ENCODE results near the gene NKAIN2. TPM values are rescaled to one million over a fixed set of nuclear protein-coding genes. Genes with fewer than 3 reads are reported as not detected.

NKAIN2 gene
- total and polyA plus RNA-seq, 9 of the 15 experiments (the other 6 are each of a cell fraction or from before 2014, with no cell fraction given), result not detected

DNA sequence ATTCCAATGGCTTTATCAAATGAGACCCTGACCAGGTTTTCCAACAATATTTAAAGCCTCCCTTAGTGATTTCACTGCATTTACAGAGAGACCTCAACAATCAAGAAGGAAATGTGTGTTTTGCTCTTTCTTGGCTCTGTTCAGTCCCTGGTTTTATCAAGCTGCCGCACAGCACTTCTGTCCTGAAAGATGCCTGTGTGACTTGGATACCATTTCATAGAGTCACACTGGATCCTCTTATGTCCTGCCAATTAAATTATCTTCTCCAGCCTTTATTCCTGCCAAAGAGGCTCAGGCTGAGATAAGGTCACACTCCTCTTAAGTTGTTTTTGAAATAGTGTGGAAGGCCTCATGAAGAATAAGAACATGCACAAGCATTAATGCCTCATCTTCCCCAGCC, 961.6 kb downstream of the NKAIN2 start:
- Histone ChIP-seq H3K4me1 (replicated peaks in 1 of 2; ENCODE audit: control insufficient read depth in 2 of 2, insufficient read depth in 2 of 2, low read length in 2 of 2) (no peaks in the 10 kb centered on the region), H3K79me2 (ENCODE audit: control insufficient read depth, insufficient read depth, low read length) (no peaks in the 10 kb centered on the region), H2AFZ (ENCODE audit: low read depth, low read length) (no peak overlapping the region), H3K27me3 (ENCODE audit: control insufficient read depth in 2 of 2, insufficient read depth in 2 of 2, low read length in 2 of 2) (no peaks in the 10 kb centered on the region), H3K4me2 (ENCODE audit: insufficient read depth, low read length) (no peak overlapping the region), H4K20me1 (replicated peaks; ENCODE audit: control insufficient read depth, insufficient read depth, low read length) (no peaks in the 10 kb centered on the region), H3K9me1 (ENCODE audit: control insufficient read depth, insufficient read depth, low read length) (no peaks in the 10 kb centered on the region), H3K9me3 (replicated peaks; ENCODE audit: control insufficient read depth, insufficient read depth, low read depth, low read length) (no peaks in the 10 kb centered on the region), H3K36me3 (ENCODE audit: control insufficient read depth, insufficient read depth, low read length) (no peaks in the 10 kb centered on the region), H3K9ac (ENCODE audit: insufficient read depth in 1 of 2, low read depth in 2 of 2, low read length in 2 of 2) (no peak overlapping the region), H3K4me3 (no peak overlapping the region), H3K27ac (ENCODE audit: extremely low read depth, low read depth, low read length) (no peak overlapping the region)
- TF ChIP-seq MECOM (CRISPR knock-in tag; IDR thresholded peaks at IDR 0.05) (no peak), ETS2 (tag; IDR thresholded peaks at IDR 0.05; ENCODE audit: borderline replicate concordance, poor library complexity, severe bottlenecking) (no peak), CBFA2T3 (IDR thresholded peaks at IDR 0.05) (peak; percentile 20; the same call in 1 of the 2 replicates)
- ATAC-seq (no peak), FAIRE-seq (no peak), DNase-seq (ENCODE audit: extremely low read depth in 1 of 4, low spot score in 3 of 4) (no peak)
- in situ Hi-C loops (cut with MboI) (no loop called here), intact Hi-C loops (cut with micrococcal nuclease) (no loop called here)
- WGBS (ENCODE audit: insufficient coverage, low coverage, missing lambda C conversion rate), result 10% methylated on average over 1 of the region's 1 CpG
- POLR2A ChIA-PET, result no interaction called here
- BruUV-seq (replicated peaks), result no TSS peak
- CTCF ChIA-PET (ENCODE audit: low intra/inter-chr PET ratio), result no interaction called here

DNA sequence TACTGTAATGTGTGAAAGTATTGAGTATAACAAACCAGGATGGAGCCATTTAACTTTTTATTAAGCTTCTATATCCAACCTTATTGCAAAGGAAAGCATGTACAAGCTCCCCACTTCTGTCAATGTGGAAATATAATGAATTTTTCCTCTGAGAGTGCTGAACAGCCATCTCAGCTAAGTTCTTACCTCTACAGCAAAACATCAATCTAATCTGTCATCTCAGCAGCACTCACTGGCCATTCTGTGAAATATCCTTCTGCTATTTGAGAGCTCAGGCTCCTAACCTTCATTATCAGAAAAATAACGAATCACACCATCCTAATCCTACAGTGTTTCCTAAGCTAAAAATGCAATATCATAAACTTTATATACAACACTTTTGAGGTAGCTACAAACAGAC, 964.6 kb downstream of the NKAIN2 start:
- CTCF ChIA-PET (ENCODE audit: low intra/inter-chr PET ratio), result no interaction called here
- Histone ChIP-seq H3K4me3 (no peak overlapping the region), H3K27ac (ENCODE audit: extremely low read depth, low read depth, low read length) (no peak overlapping the region), H4K20me1 (replicated peaks; ENCODE audit: control insufficient read depth, insufficient read depth, low read length) (no peaks in the 10 kb centered on the region), H3K4me1 (replicated peaks in 1 of 2; ENCODE audit: control insufficient read depth in 2 of 2, insufficient read depth in 2 of 2, low read length in 2 of 2) (no peaks in the 10 kb centered on the region), H3K79me2 (ENCODE audit: control insufficient read depth, insufficient read depth, low read length) (no peaks in the 10 kb centered on the region), H3K27me3 (ENCODE audit: control insufficient read depth in 2 of 2, insufficient read depth in 2 of 2, low read length in 2 of 2) (no peaks in the 10 kb centered on the region), H3K9ac (ENCODE audit: insufficient read depth in 1 of 2, low read depth in 2 of 2, low read length in 2 of 2) (no peak overlapping the region), H3K36me3 (ENCODE audit: control insufficient read depth, insufficient read depth, low read length) (no peaks in the 10 kb centered on the region), H2AFZ (ENCODE audit: low read depth, low read length) (no peak overlapping the region), H3K9me3 (replicated peaks; ENCODE audit: control insufficient read depth, insufficient read depth, low read depth, low read length) (no peaks in the 10 kb centered on the region), H3K9me1 (ENCODE audit: control insufficient read depth, insufficient read depth, low read length) (no peaks in the 10 kb centered on the region), H3K4me2 (ENCODE audit: insufficient read depth, low read length) (no peak overlapping the region)
- in situ Hi-C loops (cut with MboI) (no loop called here), intact Hi-C loops (cut with micrococcal nuclease) (no loop called here)
- POLR2A ChIA-PET, result no interaction called here
- no TSS peak for BruUV-seq (replicated peaks)
- no peak for TF ChIP-seq NR2F6 (CRISPR knock-in tag; IDR thresholded peaks at IDR 0.05)
- TF ChIP-seq, protein P1, sequence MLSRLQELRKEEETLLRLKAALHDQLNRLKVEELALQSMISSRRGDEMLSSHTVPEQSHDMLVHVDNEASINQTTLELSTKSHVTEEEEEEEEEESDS (CRISPR knock-in tag; IDR thresholded peaks at IDR 0.05), result no peak
- TF ChIP-seq, protein P2, sequence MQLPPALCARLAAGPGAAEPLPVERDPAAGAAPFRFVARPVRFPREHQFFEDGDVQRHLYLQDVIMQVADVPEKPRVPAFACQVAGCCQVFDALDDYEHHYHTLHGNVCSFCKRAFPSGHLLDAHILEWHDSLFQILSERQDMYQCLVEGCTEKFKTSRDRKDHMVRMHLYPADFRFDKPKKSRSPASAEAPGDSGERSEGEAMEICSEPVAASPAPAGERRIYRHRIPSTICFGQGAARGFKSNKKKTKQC (CRISPR knock-in tag; IDR thresholded peaks at IDR 0.05), result no peak
- ATAC-seq (no peak), FAIRE-seq (no peak), DNase-seq (ENCODE audit: extremely low read depth in 1 of 4, low spot score in 3 of 4) (no peak)
- WGBS (ENCODE audit: insufficient coverage, low coverage, missing lambda C conversion rate), result 0% methylated on average over 1 of the region's 1 CpG
